HG03432 (cell line): ENCODE data around the gene USP6NL.
"Not testable (repeated sequence)": the region's sequence is repeated elsewhere in the genome, so short reads cannot be mapped to it uniquely, and the experiment has no call there.

ENCODE experiments used
- ATAC-seq: cut with Tn5 transposase; IDR thresholded peaks from one replicate; pipeline ENCODE4 v1.9.1; 2021; ENCODE audit warnings: mild to moderate bottlenecking, moderate library complexity; ENCODE audit not compliant: unreplicated experiment

Gene USP6NL

DNA sequence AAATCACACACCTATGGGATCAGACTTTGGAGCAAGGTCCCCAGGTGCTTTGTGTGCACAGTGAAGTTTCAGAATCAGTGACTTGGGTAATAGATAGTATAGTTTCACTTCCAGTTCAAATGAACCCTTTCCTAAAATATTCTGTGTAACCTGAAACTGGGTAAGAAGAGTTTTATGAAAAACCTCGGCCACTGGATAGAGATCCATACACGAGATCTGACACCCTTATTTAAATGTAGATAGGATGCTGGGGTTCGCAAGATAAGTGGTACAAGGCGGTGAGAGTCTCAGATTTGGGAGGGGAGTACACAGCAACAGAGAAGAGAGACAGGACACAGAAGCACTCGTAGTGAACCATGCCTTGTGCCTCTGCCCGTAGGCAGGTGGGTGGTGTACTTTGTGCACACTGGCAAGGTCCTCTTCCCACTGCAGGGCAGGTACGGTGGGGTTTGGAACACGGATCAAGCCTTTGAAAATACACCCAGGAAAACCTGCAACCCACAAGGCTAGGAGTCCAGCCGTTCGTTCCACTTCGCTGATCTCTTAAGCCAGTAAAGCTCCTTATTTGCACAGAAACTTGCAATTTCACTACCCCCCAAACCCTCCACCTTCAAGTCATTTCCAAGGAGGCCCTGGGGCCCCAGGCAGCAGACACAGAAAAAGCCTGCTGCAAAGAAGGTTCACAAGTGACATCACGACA is 162.8 kb downstream of the USP6NL start:
- ATAC-seq: peak; percentile 86

GRCh38 chr10:11448190-11448544 is 163.3 kb downstream of the USP6NL start:
- peak; percentile 56 for ATAC-seq

DNA sequence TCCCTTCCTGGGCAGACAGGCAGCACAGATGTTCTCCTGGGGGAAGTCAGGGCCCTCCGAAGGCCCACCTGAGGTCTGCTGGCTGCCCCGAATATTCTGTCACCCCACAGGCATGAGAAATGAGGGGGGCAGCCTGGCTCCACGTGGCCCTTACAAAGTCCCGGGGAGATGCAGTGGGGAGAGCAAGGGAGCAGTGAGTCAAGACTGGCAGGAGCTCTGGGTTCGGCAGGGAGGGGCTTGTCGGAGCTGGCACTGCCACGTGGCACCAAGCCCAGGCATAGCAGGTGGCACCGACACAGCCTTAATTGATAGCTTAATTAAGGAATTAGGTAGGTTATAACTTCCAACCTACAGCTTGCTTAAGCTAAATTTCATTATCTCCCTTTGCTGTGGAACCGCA is 163.9 kb downstream of the USP6NL start:
- no peak for ATAC-seq

DNA sequence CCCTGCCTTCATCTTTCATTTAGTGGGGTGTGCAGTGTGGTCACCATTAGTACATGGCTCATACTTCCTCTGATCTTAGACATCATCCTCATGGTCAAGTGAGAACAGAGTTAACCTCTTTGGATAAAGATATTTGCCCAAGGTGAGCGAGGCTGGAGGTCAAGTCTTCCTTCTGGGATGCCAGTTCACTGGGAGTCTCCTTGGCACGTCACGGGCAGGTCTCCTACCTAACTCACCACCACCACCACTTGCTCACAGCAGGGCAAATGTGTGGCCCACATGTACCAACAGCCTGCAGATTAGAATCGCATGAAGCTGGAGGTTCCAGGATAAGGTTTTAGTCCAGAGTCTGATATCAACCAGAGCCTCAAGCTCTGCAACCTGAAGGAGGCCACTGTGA is 164.6 kb downstream of the USP6NL start:
- no peak for ATAC-seq

- ATAC-seq: no peak
These were observed 165.3 kb downstream of the USP6NL start for GRCh38 chr10:11446133-11446532.

- ATAC-seq: no peak
These were observed 166.8 kb downstream of the USP6NL start for GRCh38 chr10:11444531-11445228.

DNA sequence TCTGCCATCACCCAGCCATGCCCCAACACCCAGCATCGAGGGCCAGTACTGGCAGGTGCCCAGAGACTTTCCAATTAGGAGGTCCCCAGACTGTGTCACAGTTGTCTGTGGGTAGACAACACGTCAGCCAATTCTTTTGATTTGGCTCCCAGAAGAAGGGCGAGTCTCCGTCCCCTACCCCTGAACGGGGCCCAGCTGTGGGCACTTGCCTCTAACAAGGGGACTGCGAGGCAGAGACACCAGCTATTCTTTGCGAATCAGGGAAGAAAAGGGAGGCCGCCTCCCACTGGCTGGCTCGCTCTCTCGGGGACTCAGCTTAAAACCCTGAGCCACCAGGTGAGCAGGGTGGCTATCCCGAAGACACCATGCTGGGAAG is 167.3 kb downstream of the USP6NL start:
- ATAC-seq: no peak

DNA sequence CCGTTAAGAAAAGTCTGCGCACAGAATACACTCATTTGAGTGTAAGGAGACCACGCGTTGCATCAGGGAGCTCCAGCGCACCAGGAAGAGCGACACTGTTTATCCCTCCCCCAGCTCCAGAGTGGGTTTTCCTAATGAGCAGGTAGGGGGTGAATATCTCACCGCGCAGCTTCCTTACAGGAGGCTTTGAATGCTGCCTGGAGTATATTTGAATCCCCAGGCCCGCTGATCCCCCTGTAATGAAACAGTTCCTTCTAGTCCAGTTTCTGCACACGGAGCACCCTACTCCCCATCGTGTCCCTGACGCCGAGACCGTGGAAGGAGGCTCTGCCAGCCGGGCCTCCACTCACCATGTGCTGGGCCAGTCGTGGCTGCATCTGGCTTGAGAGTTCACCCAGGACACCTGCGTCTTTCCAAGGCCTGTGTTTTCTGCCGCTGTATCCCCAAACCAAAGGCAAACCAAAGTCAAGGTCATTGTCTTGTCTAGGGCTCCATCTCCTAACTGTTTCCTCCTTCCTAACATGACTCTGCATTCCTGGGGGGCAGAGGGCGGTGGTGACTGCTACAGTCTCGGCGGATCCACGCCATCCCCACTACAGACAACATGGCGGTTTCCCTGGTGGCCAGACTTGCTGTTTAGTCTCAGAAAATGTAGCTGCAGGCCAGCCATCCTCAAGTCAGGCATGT is 167.8 kb downstream of the USP6NL start:
- ATAC-seq: no peak

- no peak for ATAC-seq
These were observed 169.3 kb downstream of the USP6NL start for GRCh38 chr10:11442001-11442773.

DNA sequence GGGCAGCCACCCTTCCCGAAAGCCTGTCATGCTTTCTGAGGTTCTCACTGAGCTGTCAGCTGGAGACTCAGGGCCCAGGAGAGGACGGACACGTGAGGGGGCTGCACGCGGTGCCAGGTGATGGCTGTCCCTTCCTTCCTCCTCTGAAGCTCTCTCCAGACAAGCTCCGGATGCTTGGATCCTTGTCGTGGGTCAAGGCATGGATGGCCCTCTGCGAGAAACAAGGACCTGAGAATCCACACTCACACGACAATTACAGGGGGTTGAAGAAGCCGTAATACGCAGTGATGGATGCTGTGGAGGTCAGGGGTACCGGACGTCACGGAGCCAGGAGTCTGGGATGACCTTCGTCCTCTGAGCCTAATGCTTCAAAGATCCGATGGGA is 170.3 kb downstream of the USP6NL start:
- no peak for ATAC-seq

DNA sequence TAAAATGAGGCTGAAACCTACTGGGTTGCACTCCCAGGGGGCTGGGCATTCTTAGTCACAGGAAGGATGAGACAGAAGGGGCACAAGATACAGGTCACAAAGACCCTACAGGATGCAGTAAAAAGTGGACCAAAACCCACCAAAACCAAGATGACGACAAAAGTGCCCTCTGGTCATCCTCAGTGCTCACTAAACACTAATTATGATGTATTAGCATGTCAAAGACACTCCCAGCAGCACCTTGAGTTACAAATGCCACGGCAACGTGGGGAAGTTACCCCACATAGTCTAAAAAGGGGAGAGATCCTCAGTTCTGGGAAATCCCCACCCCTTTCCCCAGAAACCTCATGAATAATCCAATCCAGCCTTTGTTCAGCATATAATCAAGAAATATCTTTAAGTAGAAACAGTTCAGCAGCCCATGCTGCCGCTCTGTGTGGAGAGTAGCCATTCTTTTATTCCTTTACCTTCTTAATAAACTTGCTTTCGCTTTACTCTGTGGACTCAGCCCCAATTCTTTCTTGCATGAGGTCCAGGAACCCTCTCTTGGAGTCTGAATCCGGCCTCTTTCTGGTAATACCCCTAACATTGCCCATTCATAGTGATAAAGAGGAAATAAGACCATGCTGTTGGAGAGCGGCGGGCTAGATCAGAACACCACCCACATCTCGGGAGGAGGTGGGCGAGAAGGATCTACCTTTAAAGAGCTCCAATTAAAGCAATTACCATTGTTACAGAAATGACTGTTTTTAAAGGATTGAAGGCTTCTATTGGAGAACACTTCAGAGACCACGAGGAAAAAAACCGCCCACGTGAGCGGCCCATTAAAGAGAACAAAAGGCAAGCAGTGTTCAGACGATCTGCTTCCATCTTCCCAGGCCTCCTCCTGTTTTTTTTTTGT is 170.9 kb downstream of the USP6NL start:
- ATAC-seq: peak; percentile 51

DNA sequence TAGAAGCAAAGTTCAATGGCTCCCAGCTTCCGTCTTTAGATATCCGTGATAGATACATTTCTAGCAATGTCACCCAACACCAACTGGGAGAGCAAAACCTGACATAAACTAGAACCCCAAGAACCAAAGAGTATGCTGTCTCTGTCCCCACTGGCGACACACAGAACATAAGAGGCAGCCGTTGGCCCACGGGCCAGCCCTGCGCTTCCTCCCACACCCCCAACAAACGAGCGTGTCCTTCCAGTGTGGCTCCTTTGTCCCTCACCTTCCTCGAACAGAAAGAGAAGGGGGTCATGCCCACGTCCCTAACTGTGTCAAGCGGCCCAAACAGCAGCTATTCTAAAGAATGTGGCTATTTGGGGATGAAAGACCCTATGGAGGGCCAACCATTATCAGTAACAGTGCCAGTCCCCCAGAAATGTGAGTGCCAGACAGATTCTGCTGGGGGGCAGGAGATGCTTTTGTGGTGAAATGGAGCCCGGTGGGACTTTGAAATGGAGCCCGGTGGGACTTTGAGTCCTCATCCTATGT is 171.9 kb downstream of the USP6NL start:
- ATAC-seq: no peak

GRCh38 chr10:11437391-11438142 is 173.9 kb downstream of the USP6NL start:
- ATAC-seq: no peak

DNA sequence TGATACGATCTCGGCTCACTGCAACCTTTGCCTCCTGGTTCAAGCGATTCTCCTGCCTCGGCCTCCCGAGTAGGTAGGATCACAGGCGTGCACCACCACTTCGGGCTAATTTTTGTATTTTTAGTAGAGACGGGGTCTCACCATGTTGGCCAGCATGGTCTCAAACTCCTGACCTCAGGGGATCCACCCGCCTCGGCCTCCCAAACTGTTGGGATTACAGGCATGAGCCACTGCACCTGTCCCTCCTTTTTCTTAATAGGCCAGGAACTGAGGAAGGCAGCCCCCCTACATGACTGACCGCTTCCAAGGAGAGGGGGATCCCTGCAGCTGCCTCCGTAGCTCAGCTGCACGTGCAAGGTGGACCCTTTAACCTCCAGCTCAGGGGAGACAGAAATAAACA is 175.0 kb downstream of the USP6NL start:
- not testable (repeated sequence) for ATAC-seq

GRCh38 chr10:11435581-11435981 is 175.9 kb downstream of the USP6NL start:
- ATAC-seq: no peak

GRCh38 chr10:11434324-11434723 is 177.1 kb downstream of the USP6NL start:
- ATAC-seq: peak; percentile 43

DNA sequence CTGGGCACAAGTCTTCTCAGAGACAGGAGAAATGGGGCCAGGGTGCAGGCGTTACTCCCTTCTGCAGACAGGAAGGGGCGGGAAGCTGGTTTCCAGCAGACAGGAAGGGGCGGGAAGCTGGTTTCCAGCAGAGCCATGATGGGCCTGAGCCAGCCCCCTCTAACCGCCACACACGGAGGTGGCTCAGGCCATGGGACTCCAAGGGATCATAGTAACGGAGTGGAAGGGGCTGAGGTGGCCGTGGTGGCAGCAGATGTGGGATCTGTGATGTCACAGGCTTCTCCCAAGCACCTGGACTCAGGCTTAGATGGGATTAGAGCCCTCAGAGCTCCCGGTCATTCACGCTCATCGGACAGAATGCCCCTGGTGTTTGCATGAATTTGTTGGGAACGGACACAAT is 177.8 kb downstream of the USP6NL start:
- no peak for ATAC-seq

DNA sequence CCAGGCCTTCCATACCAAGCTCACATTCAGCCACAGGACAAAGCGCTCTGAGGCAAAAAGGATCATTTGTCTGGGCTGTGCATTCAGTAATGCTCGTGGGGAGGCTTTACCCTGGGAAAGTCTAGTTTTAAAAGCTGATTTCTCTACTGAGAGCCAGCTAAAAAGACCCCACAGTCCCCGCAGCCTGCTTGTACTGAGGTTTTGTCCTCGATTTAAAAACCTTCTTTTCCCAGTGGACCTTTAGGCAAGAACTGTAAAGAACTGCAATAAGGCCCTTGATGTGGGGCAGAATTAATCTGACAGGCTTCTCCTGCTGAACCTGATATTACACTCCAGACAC is 180.3 kb downstream of the USP6NL start:
- no peak for ATAC-seq

DNA sequence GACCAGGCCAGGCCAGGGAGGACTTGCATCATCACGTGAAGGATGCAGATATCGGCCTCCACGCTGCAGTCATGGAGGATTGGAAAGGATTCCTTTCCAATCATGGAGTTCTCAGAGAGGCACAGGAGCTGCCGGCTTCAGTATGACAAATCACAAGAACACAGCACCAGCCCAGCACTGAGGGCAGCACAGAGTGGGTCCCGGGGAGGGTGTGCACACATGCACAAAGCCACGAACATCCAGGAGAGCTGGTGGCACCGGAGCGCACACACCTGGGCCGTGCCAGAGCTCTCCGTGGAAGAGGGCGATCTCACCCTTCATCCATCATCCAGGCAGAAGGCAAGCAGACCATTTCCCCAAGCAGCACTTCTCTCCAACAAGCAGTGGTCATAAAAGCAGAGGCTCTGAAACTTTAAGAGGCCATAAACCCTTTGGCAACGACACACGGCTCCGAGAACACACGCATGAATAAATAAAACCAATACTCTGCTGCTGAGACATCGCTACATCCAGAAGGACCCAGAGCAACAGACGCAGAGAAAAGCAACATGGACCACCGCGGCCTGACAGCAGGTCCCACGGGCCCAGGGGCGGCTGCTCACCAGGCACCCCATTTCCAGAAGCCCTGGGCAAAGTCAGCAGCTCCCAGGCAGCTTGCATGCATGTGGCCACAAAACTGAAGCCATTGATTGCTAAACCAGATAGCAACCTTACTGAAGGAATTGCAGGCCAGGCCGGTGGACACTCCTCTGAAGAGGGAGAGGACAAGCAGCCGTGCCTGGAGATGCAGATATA is 180.8 kb downstream of the USP6NL start:
- ATAC-seq: no peak
